Testis (tissue), 2 donors: ENCODE results near the gene TBC1D22A.

Experiments
- CTCF ChIP-seq, 3 experiments: fragments of 450-650 bp in 2 of 3; fragments of 200-600 bp in 1 of 3; sonication (generic) in 1 of 3; IDR thresholded peaks; one replicate each; pipeline ENCODE4 v1.5.1; 2016 to 2019; ENCODE audit warnings: antibody characterized with exemption in 3 of 3, mild to moderate bottlenecking in 2 of 3, moderate library complexity in 1 of 3
- POLR2A ChIP-seq: fragments of 450-650 bp; IDR thresholded peaks from one replicate; pipeline ENCODE4 v1.6.1; 2017; ENCODE audit warnings: antibody characterized with exemption, mild to moderate bottlenecking, moderate library complexity

GRCh38 chr22:46758121-46758520 lies 4.3 kb upstream of the TBC1D22A start:
- TF ChIP-seq CTCF (IDR thresholded peaks at IDR 0.05) (no peak), POLR2A (no peak)
